ENCODE measurements around the gene FURIN. TPM values are rescaled to one million over a fixed set of nuclear protein-coding genes. Genes with fewer than 3 reads are reported as not detected.
A peak's percentile ranks its signal among the peaks of the same experiment; 100 is the strongest.

Gene FURIN
- total RNA-seq (2012; rRNA removed) = 30.8 and 34.8 TPM in 2 replicates
- 54.3 and 59.5 TPM in 2 replicates for polyA plus RNA-seq (2012; rRNA removed)
- 63.9 and 93.8 TPM in 2 replicates for polyA plus RNA-seq (2012; cell fraction: cytosol; rRNA removed)
- 31.1 and 62.0 TPM in 2 replicates for polyA plus RNA-seq (2012; cell fraction: nucleus; rRNA removed; ENCODE audit: low replicate concordance)
- Bru-seq, nascent RNA = percentile 51 among the genes with signal in this experiment
- BruChase-seq, experiment 1, labeled RNA remaining after a 6-hour chase = percentile 70 among the genes with signal in this experiment
- percentile 56 among the genes with signal in this experiment for BruChase-seq, experiment 2, labeled RNA remaining after a 2-hour chase
- long read RNA-seq, full-length matches to known transcripts = 1 of 21 reads
- long read RNA-seq, partial matches to known transcripts = 19 of 21 reads
- long read RNA-seq, other reads (novel, unspliced or antisense) = 1 of 21 reads

- Histone ChIP-seq H2BK120ac (ENCODE audit: low read depth, low read length) (peak within 1 kb of the TSS; percentile 82), H4K5ac (ENCODE audit: low read depth, low read length) (peak within 1 kb of the TSS; percentile 2; the same call in 1 of the 2 replicates), H2AK9ac (replicated peaks; ENCODE audit: low read depth, low read length, poor library complexity) (peak within 1 kb of the TSS; percentile 89), H2AK5ac (ENCODE audit: low read depth, low read length) (peak within 1 kb of the TSS; percentile 73), H2AFZ (replicated peaks; ENCODE audit: low read length, poor library complexity) (peak within 1 kb of the TSS; percentile 69), H3K9me1 (ENCODE audit: insufficient read depth, low read length) (peaks cover 8% of the 10 kb centered on the region), H4K20me1 (ENCODE audit: insufficient read depth, low read length) (peaks cover 7% of the 10 kb centered on the region), H3K9me3 (ENCODE audit: control insufficient read depth, insufficient read depth, low read length) (no peaks in the 10 kb centered on the region), H2BK5ac (ENCODE audit: low read depth, low read length, poor library complexity, severe bottlenecking) (peak within 1 kb of the TSS; percentile 52), H3K4me2 (ENCODE audit: low read depth, low read length) (no peak within 1 kb of the TSS), H4K8ac (ENCODE audit: low read depth in 2 of 2, low read length in 2 of 2) (peak within 1 kb of the TSS; percentile 80 to 98), H2BK20ac (ENCODE audit: low read depth, low read length) (peak within 1 kb of the TSS; percentile 75), H3K4me3 (ENCODE audit: insufficient read depth, low read depth, low read length) (no peak within 1 kb of the TSS), H3K9ac (ENCODE audit: low read depth, low read length) (no peak within 1 kb of the TSS), H3K18ac (ENCODE audit: low read depth, low read length) (no peak within 1 kb of the TSS; the same call in 1 of the 2 replicates), H4K91ac (ENCODE audit: insufficient read depth, low read depth, low read length) (peak within 1 kb of the TSS; percentile 81), H3K79me1 (ENCODE audit: low read depth in 1 of 2, low read length in 2 of 2) (peaks cover 8 to 29% of the 10 kb centered on the region in 2 experiments; a peak in 3 of 4 replicates), H3K27me3 (ENCODE audit: control insufficient read depth, insufficient read depth, low read length) (no peaks in the 10 kb centered on the region; the same call in 1 of the 2 replicates), H3K4me1 (ENCODE audit: control insufficient read depth, insufficient read depth, low read length) (peaks cover 22% of the 10 kb centered on the region), H2BK15ac (ENCODE audit: low read depth, low read length) (peak within 1 kb of the TSS; percentile 46; the same call in 1 of the 3 replicates), H3K27ac (ENCODE audit: insufficient read depth, low read length) (peak within 1 kb of the TSS; percentile 21; the same call in 1 of the 2 replicates), H3K23ac (ENCODE audit: low read depth, low read length) (0 out of 2 replicates have a peak within 1 kb of the TSS, but pooled peaks have one; percentile 70), H3K56ac (ENCODE audit: extremely low read depth, insufficient read depth, low read length) (no peak within 1 kb of the TSS), H3K14ac (replicated peaks; ENCODE audit: low read depth, low read length) (peak within 1 kb of the TSS; percentile 73), H3K36me3 (ENCODE audit: control insufficient read depth, insufficient read depth, low read length) (no peaks in the 10 kb centered on the region), H3K4ac (ENCODE audit: low read depth, low read length) (peak within 1 kb of the TSS; percentile 74)
- CTCF ChIA-PET = interaction anchor here (0.6 kb wide), 2 partner anchors 10 to 124 kb away, joined by 3 read pairs; no protein-coding TSS in a partner anchor
- dilution Hi-C loops (cut with HindIII; ENCODE audit: low sequenced_read_pairs, unreplicated experiment) (no loop called here), intact Hi-C loops (cut with micrococcal nuclease) (no loop called here), in situ Hi-C loops (cut with MboI; ENCODE audit: low sequenced_read_pairs) (no loop called here)
- no TSS peak for BruUV-seq (replicated peaks)
- WGBS, 2 experiments (ENCODE audit: extremely low coverage in 2 of 2, insufficient read length in 1 of 2) = 100% methylated on average over 2 of the region's 6 CpGs; no CpG with 5 or more reads in 1 of the 2 experiments
- no peak for ATAC-seq (ENCODE audit: low read depth)
- TF ChIP-seq MXI1 (IDR thresholded peaks at IDR 0.05; ENCODE audit: borderline replicate concordance, low read depth, low read length) (no peak), CEBPB (IDR thresholded peaks at IDR 0.05; ENCODE audit: low read depth, low read length) (no peak), CTCF (conservative IDR thresholded peaks at IDR 0.05; ENCODE audit: low read depth, low read length) (no peak), MAFK (IDR thresholded peaks at IDR 0.05; ENCODE audit: low read depth, low read length) (no peak), RFX5 (IDR thresholded peaks at IDR 0.05; ENCODE audit: low read depth, low read length) (no peak), NFE2L2 (IDR thresholded peaks at IDR 0.05; ENCODE audit: low read depth, low read length) (no peak)
- DNase-seq = no peak
- POLR2A ChIA-PET (ENCODE audit: unreplicated experiment) = interaction anchor here (0.5 kb wide), 1 partner anchor 29 kb away, joined by 3 read pairs; no protein-coding TSS in a partner anchor
Measured at GRCh38 chr15:90868261-90868689, at the start of gene FURIN. TSS of gene FURIN (plus strand) at chr15:90868588. CDS start at chr15:90875741, 7,153 bp downstream.

All from IMR-90 (cell line).